Measurements from ENCODE around the gene GPX8.

DNA sequence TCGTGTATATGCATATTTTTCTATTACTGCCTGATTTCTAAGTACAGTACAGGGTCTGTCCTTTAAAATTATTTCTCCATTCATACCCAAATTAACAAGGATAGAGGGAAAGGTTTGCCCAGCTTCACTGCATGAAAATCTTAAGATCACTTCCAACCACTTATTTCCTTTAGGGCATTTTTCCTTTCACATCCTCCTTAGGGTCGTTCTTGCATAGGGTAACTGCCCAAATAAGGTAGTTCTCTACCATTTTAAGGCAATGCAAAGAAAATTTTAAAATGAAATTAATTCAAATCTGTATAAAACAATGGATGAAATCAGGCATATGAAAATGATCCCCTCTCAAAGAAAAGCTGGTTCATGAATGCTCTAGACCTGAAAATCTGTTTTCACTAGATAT, 17.1 kb downstream of the GPX8 start:
- TF ChIP-seq, protein P1, sequence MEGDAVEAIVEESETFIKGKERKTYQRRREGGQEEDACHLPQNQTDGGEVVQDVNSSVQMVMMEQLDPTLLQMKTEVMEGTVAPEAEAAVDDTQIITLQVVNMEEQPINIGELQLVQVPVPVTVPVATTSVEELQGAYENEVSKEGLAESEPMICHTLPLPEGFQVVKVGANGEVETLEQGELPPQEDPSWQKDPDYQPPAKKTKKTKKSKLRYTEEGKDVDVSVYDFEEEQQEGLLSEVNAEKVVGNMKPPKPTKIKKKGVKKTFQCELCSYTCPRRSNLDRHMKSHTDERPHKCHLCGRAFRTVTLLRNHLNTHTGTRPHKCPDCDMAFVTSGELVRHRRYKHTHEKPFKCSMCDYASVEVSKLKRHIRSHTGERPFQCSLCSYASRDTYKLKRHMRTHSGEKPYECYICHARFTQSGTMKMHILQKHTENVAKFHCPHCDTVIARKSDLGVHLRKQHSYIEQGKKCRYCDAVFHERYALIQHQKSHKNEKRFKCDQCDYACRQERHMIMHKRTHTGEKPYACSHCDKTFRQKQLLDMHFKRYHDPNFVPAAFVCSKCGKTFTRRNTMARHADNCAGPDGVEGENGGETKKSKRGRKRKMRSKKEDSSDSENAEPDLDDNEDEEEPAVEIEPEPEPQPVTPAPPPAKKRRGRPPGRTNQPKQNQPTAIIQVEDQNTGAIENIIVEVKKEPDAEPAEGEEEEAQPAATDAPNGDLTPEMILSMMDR (IDR thresholded peaks at IDR 0.05), result no peak
- TF ChIP-seq POLR2AphosphoS5 (IDR thresholded peaks at IDR 0.05) (no peak), POLR2A (IDR thresholded peaks at IDR 0.05) (no peak), EP300 (IDR thresholded peaks at IDR 0.05) (no peak)
